Astrocyte of the hippocampus (primary cell): ENCODE data around the gene SPATA4.
"Not testable (repeated sequence)": the region's sequence is repeated elsewhere in the genome, so short reads cannot be mapped to it uniquely, and the experiment has no call there.

ENCODE experiments used
- DNase-seq: peaks from one replicate; pipeline ENCODE4 v3.0.0; 2011; ENCODE audit warnings: low read depth, low spot score

Gene SPATA4

DNA sequence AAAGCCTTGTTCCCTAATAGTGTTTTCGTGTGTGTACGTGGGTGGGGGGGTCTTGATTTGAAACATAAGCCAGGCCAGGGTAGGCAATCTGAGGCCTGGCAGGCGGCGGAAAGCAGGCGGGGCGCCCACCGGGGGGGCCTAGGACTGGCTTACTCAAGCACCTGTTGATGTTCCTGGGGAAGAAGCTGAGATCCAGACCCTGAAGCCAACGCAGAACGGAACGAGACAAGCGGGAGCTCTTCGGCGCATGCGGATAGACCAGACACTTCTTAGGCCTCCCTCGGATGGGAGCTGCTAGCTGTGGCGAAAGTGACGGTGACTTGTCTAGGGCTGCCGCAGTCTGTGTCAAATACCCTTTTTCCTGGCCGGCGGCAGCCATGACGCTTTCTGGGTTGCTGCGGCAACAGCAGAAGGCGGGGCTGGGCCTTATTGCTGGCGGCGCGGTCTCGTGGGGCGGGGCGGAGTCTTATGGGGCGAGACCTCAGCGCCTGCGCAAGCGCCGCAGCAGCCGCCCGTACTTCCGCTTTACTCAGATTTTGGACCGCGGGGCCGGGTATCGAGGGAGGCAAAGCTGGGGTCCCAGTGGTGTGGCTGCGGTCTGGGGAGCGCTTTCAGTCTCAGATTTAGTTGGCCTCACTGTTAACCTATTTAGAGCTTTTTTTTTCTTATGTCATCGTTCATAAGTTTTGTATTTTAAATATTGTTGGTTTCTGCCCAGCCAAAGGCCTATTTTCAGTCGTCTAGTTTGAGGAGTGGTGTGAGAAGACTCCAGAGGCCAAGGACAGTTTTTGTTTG is at the start of gene SPATA4:
SPATA4 (minus strand) TSS at position 402 of the 795 bp plus-strand sequence; CDS start at position 379, 23 bp downstream.
- peak; percentile 97 for DNase-seq

DNA sequence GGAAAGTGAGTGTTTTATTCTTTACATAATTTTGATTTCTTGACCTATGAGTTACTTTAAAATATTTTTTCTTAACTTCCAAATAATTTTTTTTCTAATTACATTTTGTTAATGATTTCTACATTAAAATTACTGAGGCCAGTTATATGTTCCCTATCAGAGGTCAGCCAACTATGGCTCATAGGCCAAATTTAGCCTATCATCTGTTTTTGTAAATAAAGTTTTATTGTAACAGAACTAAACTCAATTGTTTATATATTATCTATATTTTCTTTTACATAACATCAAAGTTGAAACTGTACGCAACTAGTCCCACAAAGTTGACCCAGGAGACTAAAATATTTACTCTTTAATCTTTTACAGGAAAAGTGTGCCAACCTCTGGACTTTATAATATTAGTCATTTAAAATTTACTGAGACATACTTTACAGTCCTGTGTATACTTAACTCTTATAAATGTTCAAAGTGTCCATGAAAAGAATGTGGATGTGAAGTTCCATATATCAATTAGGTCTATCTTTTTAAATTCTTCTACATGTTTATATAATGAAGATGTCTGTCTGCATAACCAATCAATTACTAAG is 47.5 kb upstream of the SPATA4 start:
- DNase-seq, result no peak

DNA sequence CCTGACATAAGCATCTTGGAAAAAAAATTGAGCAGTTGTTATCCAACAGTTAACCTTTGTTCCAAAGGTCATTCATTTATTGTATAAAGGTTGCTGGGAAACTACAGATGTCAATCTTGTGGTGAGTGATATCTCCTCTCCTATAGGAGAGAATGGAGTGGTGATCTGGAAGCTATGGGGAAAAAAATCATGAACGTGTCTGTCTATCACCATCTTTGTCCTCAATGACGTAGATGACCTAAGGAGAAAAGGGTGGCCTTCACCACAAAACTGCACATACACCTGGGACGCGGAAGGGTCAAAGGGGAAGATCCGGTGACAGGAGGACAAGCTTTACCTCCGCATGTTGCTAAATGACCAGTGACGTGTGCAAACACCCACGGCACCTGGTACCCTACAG is 46.3 kb upstream of the SPATA4 start:
- no peak for DNase-seq

DNA sequence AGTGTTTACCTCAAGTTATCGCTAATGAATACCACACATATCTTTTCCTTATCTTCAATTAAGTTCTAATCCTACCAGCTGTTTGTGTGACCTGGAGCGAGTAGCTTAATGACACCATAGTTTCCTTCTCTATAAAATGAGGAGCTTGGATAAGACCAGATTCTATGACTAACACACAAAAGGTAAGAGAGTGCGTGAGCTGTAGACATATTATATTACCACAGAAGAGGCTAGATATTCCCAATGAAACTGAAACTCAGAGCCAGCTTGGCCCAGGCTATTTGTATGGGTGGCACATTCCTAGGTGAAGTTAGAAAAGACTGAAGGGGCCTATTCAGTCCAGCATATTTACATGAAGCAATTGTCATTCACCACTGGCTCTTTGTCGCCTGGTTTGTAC is 43.4 kb upstream of the SPATA4 start:
- DNase-seq, result no peak

DNA sequence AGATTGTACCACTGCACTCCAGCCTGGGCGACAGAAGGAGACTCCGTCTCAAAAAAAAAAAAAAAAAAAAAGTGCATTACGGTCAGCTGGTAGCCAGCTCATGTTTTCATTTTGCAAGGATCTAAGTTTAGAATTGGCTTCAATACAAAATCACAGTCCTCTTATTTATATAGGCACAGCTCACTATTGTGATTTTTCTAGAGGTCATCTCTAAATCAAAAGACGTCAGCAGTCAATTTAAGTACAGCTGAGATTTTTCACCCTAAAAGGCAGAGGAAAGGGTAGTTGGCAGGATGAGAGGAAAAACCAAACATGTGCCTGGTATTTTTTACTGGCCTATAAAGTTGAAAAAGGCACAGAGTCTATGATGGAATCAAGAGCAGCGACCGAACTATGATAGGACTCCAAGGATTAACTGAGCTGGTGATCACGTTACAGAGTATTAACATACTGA is 42.8 kb upstream of the SPATA4 start:
- peak; percentile 56 for DNase-seq

DNA sequence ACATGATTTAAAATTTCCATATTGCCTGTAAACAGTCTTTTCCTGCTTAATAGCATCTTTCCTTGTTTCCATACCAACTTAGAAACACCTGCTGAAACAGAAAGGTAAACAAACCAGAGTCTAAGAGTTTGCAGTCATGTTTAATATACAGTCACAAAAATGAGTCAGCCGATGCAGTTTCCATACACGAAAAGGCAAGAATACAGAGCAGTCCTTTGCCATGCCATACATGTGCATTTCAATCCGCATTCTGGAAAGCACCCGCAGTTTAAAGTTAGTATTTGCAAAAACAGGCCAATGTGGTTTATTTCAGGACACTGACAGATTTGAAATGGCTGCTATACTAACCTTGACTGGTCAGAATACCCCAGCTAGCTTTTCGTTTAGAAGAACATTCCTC is 41.6 kb upstream of the SPATA4 start:
- no peak for DNase-seq

DNA sequence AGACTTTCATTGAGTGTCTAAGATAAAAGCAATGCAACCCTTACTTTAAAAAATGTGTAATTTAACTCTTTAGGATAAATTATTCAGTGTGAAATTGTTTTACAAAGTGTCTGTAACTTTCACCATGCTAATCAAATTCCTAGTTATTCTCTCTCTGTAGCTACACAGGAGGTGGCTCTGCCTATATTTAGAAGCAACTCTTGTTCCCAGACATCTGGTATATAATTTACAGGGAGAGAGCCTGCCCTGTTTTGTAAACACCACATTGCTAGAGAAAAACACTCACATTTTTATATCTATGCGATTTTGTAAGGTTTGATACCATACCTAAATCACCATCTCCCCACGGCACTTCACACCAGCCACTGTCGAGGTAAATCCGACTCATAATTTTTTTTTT is 35.5 kb upstream of the SPATA4 start:
- DNase-seq, result no peak

DNA sequence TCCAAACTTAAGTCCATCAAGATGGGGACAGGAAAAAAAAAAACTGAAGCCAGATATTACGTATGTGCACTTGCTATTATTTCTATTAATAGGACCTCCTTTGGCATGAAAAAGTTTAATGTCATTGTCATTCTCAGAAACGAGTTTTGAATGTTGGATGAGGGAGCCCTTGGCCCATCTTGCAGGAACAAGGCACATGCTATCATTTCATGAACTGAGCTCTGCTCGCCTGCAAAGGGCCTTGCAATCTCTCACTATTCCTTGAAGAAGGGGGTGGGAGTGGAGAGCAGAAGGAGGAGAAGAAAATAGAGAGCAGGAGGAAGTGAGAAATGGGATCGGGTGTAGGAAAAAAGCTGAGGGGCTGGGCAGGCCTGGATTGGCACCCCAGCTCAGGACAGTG is 34.3 kb upstream of the SPATA4 start:
- DNase-seq, result no peak

DNA sequence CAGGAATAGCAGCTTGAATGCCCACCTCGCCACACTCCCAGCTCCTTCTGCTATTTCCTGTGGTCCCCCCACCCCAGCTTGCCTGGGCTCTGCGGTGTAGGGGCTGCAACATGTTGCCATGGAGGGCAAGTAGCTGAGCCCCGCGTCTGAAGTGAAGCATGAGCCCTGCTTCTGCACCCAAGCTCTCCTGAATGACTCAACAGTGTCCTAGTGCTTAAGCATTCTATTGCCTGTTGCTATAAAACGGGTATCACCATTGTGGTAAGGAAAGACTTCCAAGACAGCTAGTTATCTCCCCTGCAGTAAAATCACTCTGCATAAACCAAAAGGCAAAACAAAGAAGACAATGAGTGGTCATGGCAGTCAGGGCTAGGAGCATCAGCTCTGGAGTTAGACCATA is 31.4 kb upstream of the SPATA4 start:
- DNase-seq, result no peak

DNA sequence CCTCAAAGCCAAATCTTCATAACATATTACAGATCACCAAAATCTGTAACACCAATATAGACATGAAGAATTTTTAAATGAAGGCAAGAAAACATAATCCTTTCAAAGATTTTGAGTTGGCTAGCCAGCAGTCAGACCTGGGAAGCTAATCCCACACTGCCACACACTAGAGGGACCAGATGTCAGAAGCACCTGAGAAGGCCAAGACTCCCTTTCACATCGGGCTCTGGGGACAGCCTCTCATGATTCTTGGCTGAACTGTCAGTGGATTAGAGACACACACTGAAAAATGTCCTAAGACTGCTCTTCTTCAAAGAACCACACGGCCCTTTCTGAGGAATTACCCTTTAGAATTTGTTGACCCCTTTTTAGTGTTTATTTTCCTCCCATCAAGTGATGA is 28.2 kb upstream of the SPATA4 start:
- no peak for DNase-seq

DNA sequence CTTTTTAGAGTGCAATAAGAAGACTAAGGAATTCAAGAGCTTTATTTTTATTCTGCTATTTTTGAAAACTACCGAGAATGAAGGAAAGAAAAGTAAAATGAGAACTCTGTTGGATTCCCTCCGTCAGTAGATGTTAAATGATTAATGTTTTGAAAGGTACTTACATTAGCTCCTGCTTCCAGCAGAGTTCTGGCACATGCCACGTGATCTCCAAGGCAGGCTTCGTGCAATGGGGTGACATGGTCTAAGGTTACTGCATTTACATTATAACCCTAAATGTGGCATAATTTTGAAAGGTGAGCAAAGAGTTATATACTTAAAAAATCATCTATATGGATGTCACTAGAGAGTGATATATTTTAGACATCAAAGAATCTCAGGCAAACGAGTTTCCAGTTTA is 26.8 kb upstream of the SPATA4 start:
- no peak for DNase-seq

DNA sequence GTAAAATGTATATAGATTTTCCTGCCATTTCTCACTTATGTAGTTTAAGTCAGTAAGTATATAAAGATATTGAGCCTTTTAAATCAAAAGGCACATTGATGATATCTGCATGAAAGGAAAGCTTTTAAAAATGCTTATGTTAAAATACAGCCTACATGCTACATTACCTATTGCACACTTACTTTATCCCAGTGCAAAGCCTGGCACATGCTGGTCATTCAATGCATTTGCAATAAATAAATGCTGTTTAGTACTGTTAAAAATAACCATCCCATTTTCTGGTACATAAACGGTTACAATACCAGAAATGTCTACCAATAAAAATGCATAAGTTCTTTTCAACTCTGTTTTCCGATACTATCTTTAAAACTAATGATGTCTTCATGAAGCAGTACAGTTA is 22.1 kb upstream of the SPATA4 start:
- no peak for DNase-seq

DNA sequence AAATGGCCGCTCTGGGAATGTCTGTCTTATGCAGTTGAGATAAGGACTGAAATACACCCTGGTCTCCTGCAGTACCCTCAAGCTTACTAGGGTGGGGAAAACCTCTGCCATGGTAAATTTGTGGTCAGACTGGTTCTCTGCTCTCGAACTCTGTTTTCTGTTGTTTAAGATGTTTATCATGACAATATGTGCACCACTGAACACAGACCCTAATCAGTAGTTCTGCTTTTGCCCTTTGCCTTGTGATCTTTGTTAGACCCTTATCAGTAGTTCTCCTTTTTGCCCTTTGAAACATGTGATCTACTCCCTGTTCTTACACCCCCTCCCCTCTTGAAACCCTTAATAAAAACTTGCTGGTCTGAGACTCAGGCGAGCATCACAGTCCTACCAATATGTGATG is 17.0 kb upstream of the SPATA4 start:
- not testable (repeated sequence) for DNase-seq

DNA sequence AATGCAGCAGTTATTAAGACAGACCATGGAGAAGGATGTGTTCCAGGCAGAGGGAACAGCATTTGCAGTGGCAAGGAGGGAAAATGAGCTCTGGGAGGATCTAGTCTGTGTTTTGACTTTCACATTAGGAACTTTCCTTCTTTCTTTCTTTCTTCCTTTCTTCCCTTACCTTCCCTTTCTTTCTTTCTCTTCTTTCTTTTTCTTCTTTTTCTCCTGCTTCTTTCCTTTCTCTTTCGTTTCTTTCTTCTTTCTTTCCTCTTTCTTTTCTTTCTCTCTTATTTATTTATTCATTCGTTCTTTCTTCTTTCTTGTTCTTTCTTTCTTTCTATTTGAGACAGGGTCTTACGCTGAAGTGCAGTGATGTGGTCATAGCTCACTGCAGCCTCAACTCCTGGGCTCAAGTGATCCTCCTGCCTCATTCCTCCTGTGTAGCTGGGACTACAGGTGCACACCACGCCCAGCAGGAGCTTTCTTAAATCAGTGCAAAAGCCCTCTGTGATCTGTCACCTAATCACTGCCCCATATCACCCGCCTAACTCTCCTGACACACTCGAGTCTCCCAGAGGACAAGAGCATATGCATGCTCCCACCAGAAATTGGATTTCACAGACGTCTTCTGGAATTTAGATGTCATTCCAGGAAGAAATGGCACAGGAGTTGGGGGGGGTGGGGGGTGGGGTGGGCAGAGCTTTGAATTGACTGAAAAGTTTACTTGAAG is 15.4 kb upstream of the SPATA4 start:
- no peak for DNase-seq

DNA sequence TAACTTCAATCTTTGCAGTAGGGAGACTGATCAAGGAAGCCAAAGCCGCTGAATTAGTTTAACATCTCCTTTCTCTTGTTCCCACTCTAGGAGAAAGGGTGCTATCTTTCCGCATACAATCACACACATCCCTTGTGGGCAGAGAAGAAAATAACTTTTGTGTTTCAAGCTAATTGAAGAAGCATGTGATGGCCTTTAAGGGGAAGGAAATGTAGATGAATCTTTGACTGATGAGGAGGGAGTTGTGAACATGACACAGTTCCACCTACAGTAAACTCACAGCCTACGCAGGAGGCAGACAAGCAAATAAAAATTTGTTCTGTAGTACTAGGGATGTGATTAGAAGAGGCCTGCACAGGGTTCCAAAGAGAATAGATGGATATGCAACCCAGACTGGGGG is 14.7 kb upstream of the SPATA4 start:
- DNase-seq, result no peak

DNA sequence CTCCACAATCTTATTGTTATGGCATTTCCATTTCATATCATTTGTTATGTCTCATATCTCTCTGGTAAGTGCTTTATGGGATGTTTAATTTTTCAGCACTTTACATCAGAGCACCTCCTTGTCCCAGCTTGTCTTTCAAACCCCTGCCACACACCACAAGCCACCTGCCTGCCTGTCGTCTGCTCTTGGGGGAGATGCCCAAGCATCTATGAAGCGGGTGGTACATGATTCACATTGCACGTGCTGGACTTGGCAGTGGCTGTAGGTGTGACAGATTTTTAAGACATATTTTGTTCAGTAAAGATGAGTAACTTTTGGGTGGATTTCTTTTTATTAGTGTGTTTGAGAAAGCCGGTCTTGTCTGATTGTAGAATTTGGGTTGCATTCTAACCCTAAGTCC is 14.2 kb upstream of the SPATA4 start:
- DNase-seq, result no peak

DNA sequence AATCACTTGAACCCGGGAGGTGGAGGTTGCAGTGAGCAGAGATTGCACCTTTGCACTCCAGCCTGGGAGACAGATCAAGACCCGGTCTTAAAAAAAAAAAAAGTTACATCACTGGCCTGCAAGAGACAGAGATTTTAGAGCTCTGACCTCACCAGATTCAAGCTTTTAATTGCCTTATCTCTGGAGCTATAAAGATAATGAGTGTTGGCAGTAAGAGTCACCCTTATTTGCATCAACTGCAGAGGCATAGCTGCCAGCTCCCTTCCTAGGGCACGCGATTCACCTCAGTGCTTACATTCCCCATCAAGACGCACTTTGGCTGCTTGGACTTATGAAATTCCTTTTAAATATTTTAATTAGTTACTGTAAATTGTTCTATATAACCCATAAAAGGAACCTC is 12.5 kb upstream of the SPATA4 start:
- DNase-seq, result no peak

DNA sequence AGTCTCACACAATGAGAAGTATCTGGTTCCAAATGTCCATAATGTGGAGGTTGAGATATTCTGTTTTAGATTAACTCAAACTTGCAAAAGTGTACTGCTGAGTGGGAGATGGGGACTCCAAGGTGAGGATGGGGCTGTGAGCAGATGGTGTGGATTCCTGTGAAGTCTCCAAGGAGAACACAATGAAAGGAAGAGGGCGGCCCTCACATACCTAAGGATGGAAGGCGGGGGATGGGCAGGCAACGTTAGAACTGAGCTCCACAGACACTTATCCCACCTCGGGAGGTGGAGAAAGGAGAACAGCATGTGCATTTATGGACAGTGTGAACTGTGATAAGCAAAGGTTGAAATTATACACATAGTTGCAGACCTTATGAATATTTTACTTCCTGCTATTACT is 9.9 kb upstream of the SPATA4 start:
- DNase-seq, result no peak

DNA sequence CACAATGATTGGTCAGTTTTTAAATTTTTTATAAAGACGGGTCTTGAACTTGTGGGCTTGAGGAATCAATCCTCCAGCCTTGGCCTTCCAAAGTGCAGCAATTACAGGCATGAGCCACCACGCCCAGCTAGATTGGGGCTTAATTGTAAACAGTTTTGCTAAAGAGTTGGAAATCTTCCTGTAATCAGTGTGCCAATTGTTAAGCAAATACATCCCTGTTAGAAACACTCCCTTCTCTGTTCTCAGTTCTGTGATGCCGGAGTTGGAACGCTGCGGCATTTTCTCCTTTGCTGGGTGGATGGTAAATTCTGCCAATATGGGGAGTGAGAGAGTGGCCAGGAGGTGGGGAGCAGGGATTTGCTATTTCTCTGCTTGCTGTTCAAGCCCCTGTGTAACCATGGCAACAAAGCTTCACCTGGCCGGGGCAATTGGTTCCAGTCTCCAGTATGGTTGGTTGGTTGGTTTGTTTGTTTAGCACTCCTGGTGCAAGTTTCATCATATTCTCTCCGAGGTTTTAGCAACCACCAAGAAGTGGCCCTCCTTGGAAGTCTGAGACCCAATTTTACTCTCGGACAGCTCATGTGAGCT is 3.0 kb upstream of the SPATA4 start:
- DNase-seq, result no peak

DNA sequence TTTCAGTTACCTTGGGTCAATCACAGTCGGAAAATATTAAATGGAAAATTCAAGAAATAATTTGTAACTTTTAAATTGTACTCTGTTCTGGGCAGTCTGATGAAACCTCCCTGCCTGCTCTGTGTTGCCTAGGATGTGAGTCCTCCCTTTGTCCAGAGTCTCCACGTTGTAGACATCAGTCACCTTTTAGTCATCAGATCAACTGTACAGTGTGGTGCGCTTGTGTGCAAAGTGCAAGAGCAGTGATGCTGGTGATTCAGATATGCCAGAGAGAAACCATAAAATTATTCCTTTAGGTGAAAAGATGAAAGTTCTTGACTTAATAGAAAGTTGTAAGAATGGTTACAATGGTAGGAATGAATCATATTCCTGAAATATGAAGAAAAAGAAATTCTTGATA is 1.4 kb downstream of the SPATA4 start:
- DNase-seq, result peak; percentile 45

DNA sequence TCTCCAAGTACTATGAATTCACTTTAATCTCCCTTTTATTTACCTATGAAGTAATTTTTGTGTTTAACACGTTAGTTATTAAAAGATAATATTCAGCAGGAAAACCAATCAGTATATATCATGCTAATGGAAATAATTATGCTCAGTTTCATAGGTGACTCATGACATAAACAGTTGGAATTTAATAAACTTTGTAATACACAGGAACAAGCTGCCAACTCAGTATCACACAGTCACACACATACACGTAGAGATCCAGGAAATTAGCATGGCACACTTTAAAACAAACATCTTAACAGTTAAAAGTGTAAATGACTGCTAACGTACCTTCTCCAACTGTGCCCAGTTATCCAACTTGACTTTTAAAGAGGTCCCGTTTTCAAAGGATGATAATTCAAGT is 2.3 kb downstream of the SPATA4 start:
- peak; percentile 11 for DNase-seq

DNA sequence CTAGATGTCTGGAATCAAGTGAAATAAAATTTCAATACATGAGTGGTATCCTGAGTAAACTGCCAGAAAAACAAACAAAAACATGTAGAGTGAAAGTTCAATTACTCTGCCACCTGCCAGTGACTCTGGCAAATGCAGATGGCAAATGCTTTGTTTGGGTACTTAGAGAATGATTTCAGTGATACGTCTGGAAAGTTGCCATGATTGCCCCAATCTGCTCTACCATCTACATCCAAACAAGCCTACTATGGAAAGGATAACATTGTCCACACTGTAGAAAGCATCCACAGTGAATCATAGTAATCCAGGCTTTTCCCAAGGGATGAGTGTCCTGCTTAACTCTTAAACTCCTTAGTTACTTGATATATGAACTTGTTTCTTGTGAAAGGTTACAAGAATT is 3.4 kb downstream of the SPATA4 start:
- peak; percentile 42 for DNase-seq
